GM12878 (cell line): ENCODE measurements around the gene PDE1C. TPM values are rescaled to one million over a fixed set of nuclear protein-coding genes. Genes with fewer than 3 reads are reported as not detected.

Source experiments
- ATAC-seq: fragments of 200-7000 bp; cut with Tn5 transposase; 3 replicates; pipeline ENCODE4 v1.9.1; 2020; ENCODE audit warnings: mild to moderate bottlenecking, moderate library complexity
- BruUV-seq: library from RNA; stranded (reverse); fragments of 400-500 nt; replicated peaks from 2 replicates; lab custom pipeline; 2021; lab: Mats Ljungman, UMichigan
- CTCF ChIA-PET: fragments of 300-600 bp; sonication (Branson Sonifier 250); formaldehyde crosslinking; extraction: SDS; loops from one replicate; lab custom pipeline; 2021; ENCODE audit warnings: inconsistent platforms; lab: Yijun Ruan, JAX
- POLR2A ChIA-PET: fragments of 350-600 bp; formaldehyde crosslinking; extraction: SDS; loops from one replicate; lab custom pipeline; 2021; ENCODE audit warnings: inconsistent platforms; lab: Charles Lee
- RAD21 ChIA-PET: fragments of 300-600 bp; sonication (Branson Sonifier 250); formaldehyde crosslinking; loops from one replicate; lab custom pipeline; 2023; ENCODE audit warnings: antibody characterized with exemption; ENCODE audit not compliant: unreplicated experiment; lab: Charles Lee
- SMC1A ChIA-PET: fragments of 300-600 bp; sonication (Branson Sonifier 250); formaldehyde crosslinking; loops from one replicate; lab custom pipeline; 2023; ENCODE audit not compliant: unreplicated experiment, uncharacterized antibody; lab: Charles Lee
- DNase-seq: peaks from one replicate; pipeline ENCODE4 v3.0.0-alpha.2; 2011; ENCODE audit warnings: low read depth, low spot score
- FAIRE-seq: peaks from 3 replicates; lab custom pipeline; 2011; peaks lifted over from hg19 to GRCh38; lab: Jason Lieb, UNC
- H2AFZ ChIP-seq: 2 replicates; pipeline ENCODE4 v1.6.0; 2011; ENCODE audit warnings: low read depth, low read length, control low read depth; ENCODE audit not compliant: control insufficient read depth
- H3K27ac ChIP-seq: 2 replicates; pipeline ENCODE4 v1.5.1; 2011; ENCODE audit warnings: control low read depth; ENCODE audit not compliant: control insufficient read depth, insufficient read depth
- H3K27me3 ChIP-seq, 2 experiments: replicated peaks in 1 of 2; 2 replicates each; pipeline versions ENCODE4 v1.6.0 to v1.6.1; 2011; ENCODE audit warnings: low read length in 1 of 2; ENCODE audit not compliant: control insufficient read depth in 2 of 2, insufficient read depth in 2 of 2
- H3K36me3 ChIP-seq, 2 experiments: 2 replicates each; pipeline ENCODE4 v1.5.1; 2011; ENCODE audit warnings: low read length in 1 of 2; ENCODE audit not compliant: control insufficient read depth in 2 of 2, insufficient read depth in 2 of 2
- H3K4me1 ChIP-seq: 2 replicates; pipeline ENCODE4 v1.6.1; 2011; ENCODE audit warnings: mild to moderate bottlenecking, low read length, moderate library complexity, mixed read lengths; ENCODE audit not compliant: control insufficient read depth, insufficient read depth
- H3K4me2 ChIP-seq: 2 replicates; pipeline ENCODE4 v1.6.0; 2011; ENCODE audit warnings: control low read depth; ENCODE audit not compliant: control insufficient read depth, insufficient read depth
- H3K4me3 ChIP-seq: fragments of 200-600 bp; sonication (generic); 2 replicates; pipeline ENCODE4 v1.5.1; 2016
- H3K79me2 ChIP-seq: 2 replicates; pipeline ENCODE4 v1.6.0; 2011; ENCODE audit warnings: low read length; ENCODE audit not compliant: control insufficient read depth, insufficient read depth
- H3K9ac ChIP-seq: 2 replicates; pipeline ENCODE4 v1.8.0; 2011; ENCODE audit warnings: low read length, control low read depth, mixed read lengths; ENCODE audit not compliant: control insufficient read depth, insufficient read depth
- H3K9me3 ChIP-seq: replicated peaks from 3 replicates; pipeline ENCODE4 v1.5.1; 2011; ENCODE audit warnings: mild to moderate bottlenecking, low read length; ENCODE audit not compliant: control insufficient read depth, insufficient read depth
- H4K20me1 ChIP-seq: 2 replicates; pipeline ENCODE4 v1.6.0; 2011; ENCODE audit not compliant: control insufficient read depth, insufficient read depth
- ATF3 ChIP-seq: IDR thresholded peaks from 2 replicates; pipeline ENCODE4 v1.6.1; 2011; ENCODE audit warnings: low read depth, mild to moderate bottlenecking, low read length, moderate library complexity, borderline replicate concordance; ENCODE audit errors: extremely low read depth
- BHLHE40 ChIP-seq, 2 experiments: fragments of 450-650 bp in 1 of 2; IDR thresholded peaks; 2 replicates each; pipeline ENCODE4 v1.6.1; 2011 to 2017; ENCODE audit warnings: low read depth in 2 of 2, borderline replicate concordance in 1 of 2, improper control_type of control experiment in 1 of 2, low read length in 1 of 2, mild to moderate bottlenecking in 1 of 2
- BMI1 ChIP-seq: fragments of 450-650 bp; IDR thresholded peaks from 2 replicates; pipeline ENCODE4 v1.6.1; 2016; ENCODE audit warnings: mild to moderate bottlenecking, moderate library complexity, borderline replicate concordance
- CBX5 ChIP-seq: sonication (generic); IDR thresholded peaks from 2 replicates; pipeline ENCODE4 v1.6.1; 2016; ENCODE audit warnings: low read depth, moderate library complexity, mild to moderate bottlenecking, inconsistent platforms
- CREM ChIP-seq: IDR thresholded peaks from 2 replicates; pipeline ENCODE4 v1.6.1; 2014; ENCODE audit warnings: antibody characterized with exemption, low read depth
- DPF2 ChIP-seq: fragments of 450-650 bp; IDR thresholded peaks from 2 replicates; pipeline ENCODE4 v1.6.1; 2017; ENCODE audit warnings: mild to moderate bottlenecking
- E2F4 ChIP-seq: IDR thresholded peaks from 2 replicates; pipeline ENCODE4 v1.6.1; 2012; ENCODE audit warnings: low read depth, low read length, improper control_type of control experiment
- GABPA ChIP-seq: IDR thresholded peaks from 2 replicates; pipeline ENCODE4 v1.6.1; 2014; ENCODE audit warnings: antibody characterized with exemption, low read depth, mild to moderate bottlenecking, inconsistent platforms
- IKZF1 ChIP-seq: fragments of 450-650 bp; conservative IDR thresholded peaks from 2 replicates; pipeline ENCODE4 v1.6.1; 2017; ENCODE audit warnings: antibody characterized with exemption, mild to moderate bottlenecking
- IKZF2 ChIP-seq, 2 experiments: fragments of 450-650 bp; IDR thresholded peaks; 2 replicates each; pipeline ENCODE4 v1.6.1; 2017; ENCODE audit warnings: mild to moderate bottlenecking in 2 of 2, moderate library complexity in 2 of 2
- NFIC ChIP-seq: IDR thresholded peaks from 2 replicates; pipeline ENCODE4 v1.6.1; 2012; ENCODE audit warnings: low read depth, mild to moderate bottlenecking, inconsistent platforms, low read length, moderate library complexity
- NFYB ChIP-seq: IDR thresholded peaks from 2 replicates; pipeline ENCODE4 v1.6.1; 2011; ENCODE audit warnings: low read depth, mild to moderate bottlenecking, low read length, improper control_type of control experiment, moderate library complexity; ENCODE audit not compliant: insufficient read depth
- RAD51 ChIP-seq: fragments of 450-650 bp; IDR thresholded peaks from 2 replicates; pipeline ENCODE4 v1.6.1; 2016; ENCODE audit warnings: moderate library complexity, mild to moderate bottlenecking, inconsistent platforms
- SPI1 ChIP-seq: IDR thresholded peaks from 2 replicates; pipeline ENCODE4 v1.6.1; 2011; ENCODE audit warnings: low read depth, mild to moderate bottlenecking, low read length, moderate library complexity, borderline replicate concordance; ENCODE audit not compliant: insufficient read depth
- WGBS: methylation state at CpG from one replicate; pipeline ENCODE4 v1.1.6; 2016; ENCODE audit warnings: low lambda C conversion rate; ENCODE audit not compliant: insufficient replicate concordance, insufficient coverage; ENCODE audit errors: missing lambda C conversion rate; 5-methylcytosine and 5-hydroxymethylcytosine counted together
- in situ Hi-C: fragments of 300-500 bp; cut with MboI; formaldehyde crosslinking; loops from 9 replicates; pipeline ENCODE4 v1.14.3; 2018; ENCODE audit warnings: mixed read lengths
- intact Hi-C: fragments of 100-400 bp; cut with micrococcal nuclease; formaldehyde crosslinking; loops from one replicate; pipeline ENCODE4 v1.14.2; 2022; ENCODE audit not compliant: unreplicated experiment
- polyA plus RNA-seq, 11 experiments: library from polyadenylated mRNA; depleted of rRNA in 4 of 11; unstranded in 6 of 11; stranded (reverse) in 5 of 11; fragments of >200 nt; fragmentation: Nextera tagmentation in 4 of 11; fragmentation: Illumina TruSeq in 1 of 11; extraction: Ambion mirVana in 4 of 11; extraction: Trizol in 1 of 11; gene quantifications; 1 replicate in 1 of 11; 2 replicates in 10 of 11; pipeline versions ENCODE4 v1.2.1 to v1.2.3, GENCODE V29; 2011 to 2016; ENCODE audit warnings: inconsistent platforms in 2 of 11, missing spikeins in 2 of 11, low read depth in 1 of 11
- total RNA-seq, 4 experiments: library from RNA; depleted of rRNA in 3 of 4; stranded (reverse); fragments of >200 nt in 3 of 4; fragmentation: Illumina TruSeq in 1 of 4; extraction: Trizol in 1 of 4; gene quantifications; 2 replicates each; pipeline versions ENCODE4 v1.2.1 to v1.2.3, GENCODE V29; 2013 to 2021
- TF ChIP-seq, protein P1 (sequence below): fragments of 450-650 bp; IDR thresholded peaks from 2 replicates; pipeline ENCODE4 v1.6.1; 2017; ENCODE audit warnings: mild to moderate bottlenecking, low read depth, inconsistent platforms; ENCODE audit not compliant: poor library complexity, severe bottlenecking

Gene PDE1C
- total and polyA plus RNA-seq, 10 of the 15 experiments (the other 5 are each of a cell fraction or from before 2014, with no cell fraction given) = 0.29 to 2.3 (median 0.70) TPM

DNA sequence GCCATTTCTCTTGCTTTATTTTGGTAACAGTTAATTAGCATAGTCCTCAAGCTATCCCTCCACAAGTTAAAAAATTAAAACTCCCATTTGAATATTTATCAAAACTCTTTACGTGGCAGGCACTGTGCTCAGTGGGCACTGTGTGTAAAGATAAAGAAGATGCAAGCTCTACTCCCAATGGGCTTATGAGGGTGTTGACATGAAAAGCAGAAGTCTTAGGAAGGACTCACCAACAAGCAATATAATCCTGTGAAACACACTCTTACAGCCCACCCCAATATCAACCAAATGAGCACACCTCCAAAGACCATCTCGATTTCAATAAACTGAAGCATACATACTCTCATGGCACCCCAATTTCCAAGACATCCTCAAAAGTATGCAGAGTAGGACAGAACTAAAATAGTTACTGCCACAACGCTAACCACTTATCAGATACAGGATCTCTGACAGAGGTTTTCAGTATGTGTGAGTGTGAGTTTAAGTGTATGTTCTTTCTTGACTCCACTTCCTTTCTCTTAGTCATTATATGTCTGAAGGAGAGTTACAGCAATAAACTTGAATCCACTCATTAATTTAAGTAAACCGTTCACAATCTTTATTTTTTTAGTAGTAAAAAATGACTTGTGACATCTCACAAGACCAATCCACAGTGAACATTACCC is 120.0 kb downstream of the PDE1C start:
- H3K79me2 ChIP-seq = no peaks in the 10 kb centered on the region
- no peak overlapping the region for H3K27ac ChIP-seq
- no peaks in the 10 kb centered on the region for H3K36me3 ChIP-seq
- DNase-seq = no peak
- RAD21 ChIA-PET = interaction anchor here (0.7 to 0.9 kb wide), 3 partner anchors 57 to 143 kb away, joined by 3 to 4 read pairs (median 3); no protein-coding TSS in a partner anchor
- no peaks in the 10 kb centered on the region for H4K20me1 ChIP-seq
- H3K27me3 ChIP-seq = no peaks in the 10 kb centered on the region
- no peak for FAIRE-seq
- no peaks in the 10 kb centered on the region for H3K4me1 ChIP-seq
- TF ChIP-seq, protein P1, sequence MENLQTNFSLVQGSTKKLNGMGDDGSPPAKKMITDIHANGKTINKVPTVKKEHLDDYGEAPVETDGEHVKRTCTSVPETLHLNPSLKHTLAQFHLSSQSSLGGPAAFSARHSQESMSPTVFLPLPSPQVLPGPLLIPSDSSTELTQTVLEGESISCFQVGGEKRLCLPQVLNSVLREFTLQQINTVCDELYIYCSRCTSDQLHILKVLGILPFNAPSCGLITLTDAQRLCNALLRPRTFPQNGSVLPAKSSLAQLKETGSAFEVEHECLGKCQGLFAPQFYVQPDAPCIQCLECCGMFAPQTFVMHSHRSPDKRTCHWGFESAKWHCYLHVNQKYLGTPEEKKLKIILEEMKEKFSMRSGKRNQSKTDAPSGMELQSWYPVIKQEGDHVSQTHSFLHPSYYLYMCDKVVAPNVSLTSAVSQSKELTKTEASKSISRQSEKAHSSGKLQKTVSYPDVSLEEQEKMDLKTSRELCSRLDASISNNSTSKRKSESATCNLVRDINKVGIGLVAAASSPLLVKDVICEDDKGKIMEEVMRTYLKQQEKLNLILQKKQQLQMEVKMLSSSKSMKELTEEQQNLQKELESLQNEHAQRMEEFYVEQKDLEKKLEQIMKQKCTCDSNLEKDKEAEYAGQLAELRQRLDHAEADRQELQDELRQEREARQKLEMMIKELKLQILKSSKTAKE = no peak
- TF ChIP-seq NFYB (no peak), BHLHE40 (IDR thresholded peaks at IDR 0.05; ENCODE audit: borderline replicate concordance in 1 of 2, low read depth in 2 of 2, low read length in 1 of 2) (no peak), CREM (no peak), E2F4 (no peak), IKZF1 (0 out of 2 replicates have a peak, but pooled peaks have one; percentile 21), BMI1 (no peak), RAD51 (no peak), ATF3 (no peak), NFIC (no peak), DPF2 (0 out of 2 replicates have a peak, but pooled peaks have one; percentile 19), GABPA (no peak), CBX5 (no peak), SPI1 (peak; percentile 6; the same call in 1 of the 2 replicates), IKZF2 (IDR thresholded peaks at IDR 0.05) (peak in 1 of 2 experiments; percentile 22; a peak in 2 of 4 replicates)
- peak; percentile 47 for ATAC-seq
- in situ Hi-C loops (no loop called here), intact Hi-C loops (no loop called here)
- BruUV-seq = no TSS peak
- no peak overlapping the region for H3K4me2 ChIP-seq
- H3K9me3 ChIP-seq = no peaks in the 10 kb centered on the region; the same call in 2 of the 3 replicates
- WGBS = 38% methylated on average over 4 of the region's 4 CpGs
- POLR2A ChIA-PET = no interaction called here
- H3K9ac ChIP-seq = no peak overlapping the region
- SMC1A ChIA-PET = interaction anchor here (0.6 to 5.0 kb wide), 9 partner anchors 12 to 169 kb away, joined by 3 to 22 read pairs (median 3); no protein-coding TSS in a partner anchor
- CTCF ChIA-PET = interaction anchor here (0.7 to 1.8 kb wide), 6 partner anchors 23 to 1135 kb away, joined by 3 to 5 read pairs (median 3); no protein-coding TSS in a partner anchor
- no peak overlapping the region for H3K4me3 ChIP-seq
- no peak overlapping the region for H2AFZ ChIP-seq
